Neuron (in vitro differentiated cells): Measurements from ENCODE around the gene DENND6A.
A peak's percentile ranks its signal among the peaks of the same experiment; 100 is the strongest.

ENCODE experiments used
- H2AFZ ChIP-seq: one replicate; pipeline ENCODE4 v1.6.1; 2013; ENCODE audit warnings: low read depth, mild to moderate bottlenecking, inconsistent platforms, low read length, moderate library complexity
- H3K27me3 ChIP-seq: one replicate; pipeline ENCODE4 v1.6.1; 2013; ENCODE audit warnings: low read length; ENCODE audit not compliant: insufficient read depth
- H3K36me3 ChIP-seq: one replicate; pipeline ENCODE4 v1.6.1; 2013; ENCODE audit warnings: low read length; ENCODE audit not compliant: insufficient read depth
- H3K4me1 ChIP-seq: one replicate; pipeline ENCODE4 v1.6.1; 2013; ENCODE audit warnings: low read length; ENCODE audit not compliant: insufficient read depth
- H3K4me3 ChIP-seq: 2 replicates; pipeline ENCODE4 v1.5.1; 2013; ENCODE audit warnings: mild to moderate bottlenecking, low read length, moderate library complexity
- H3K9me3 ChIP-seq: one replicate; pipeline ENCODE4 v1.6.1; 2013; ENCODE audit warnings: low read length

The DENND6A gene

DNA sequence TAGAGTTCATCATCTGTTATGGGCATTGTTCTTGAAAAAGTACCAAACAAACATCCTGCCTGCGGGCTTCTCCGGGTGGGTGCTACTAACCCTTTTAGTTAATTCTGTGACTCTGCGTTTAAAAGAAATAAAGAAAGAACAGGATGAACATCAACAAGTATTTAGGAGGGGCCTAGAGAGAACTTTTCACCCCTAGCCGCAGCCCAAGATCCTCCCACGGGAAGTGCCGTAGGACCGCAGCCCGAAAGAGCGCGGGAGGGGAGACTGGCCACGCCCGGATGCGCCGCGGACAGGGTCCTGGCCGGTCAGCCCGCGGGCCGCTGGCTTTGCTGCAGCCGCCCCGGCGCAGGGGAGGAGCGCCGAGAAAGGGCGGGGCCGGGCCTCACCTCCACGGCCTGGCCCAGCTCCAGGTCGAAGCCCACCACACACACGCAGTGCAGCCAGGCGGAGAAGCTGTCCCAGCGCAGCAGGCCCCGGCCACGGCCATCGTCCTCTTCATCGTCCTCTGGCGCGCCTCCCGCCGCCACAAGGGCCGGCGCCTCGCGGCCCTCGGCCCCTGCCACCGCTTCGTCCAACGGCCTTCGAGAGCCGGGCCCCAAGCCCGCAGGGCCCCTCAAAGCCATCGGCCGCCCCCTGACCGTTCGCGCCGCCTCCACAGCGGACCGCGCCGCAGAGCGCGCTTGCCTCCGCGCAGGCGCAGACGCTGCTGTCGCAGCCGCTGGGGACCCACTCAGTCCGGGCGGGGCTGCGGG is at the start of gene DENND6A:
Gene DENND6A (minus strand): TSS at position 682 of the 752 bp plus-strand sequence. CDS start 59 bp downstream, at position 623.
- H3K27me3 ChIP-seq, result no peaks in the 10 kb centered on the region
- H3K9me3 ChIP-seq, result no peaks in the 10 kb centered on the region
- no peaks in the 10 kb centered on the region for H3K36me3 ChIP-seq
- H3K4me1 ChIP-seq, result peaks cover 10% of the 10 kb centered on the region
- peak within 1 kb of the TSS; percentile 87 for H2AFZ ChIP-seq
- H3K4me3 ChIP-seq, result peak within 1 kb of the TSS; percentile 76

DNA sequence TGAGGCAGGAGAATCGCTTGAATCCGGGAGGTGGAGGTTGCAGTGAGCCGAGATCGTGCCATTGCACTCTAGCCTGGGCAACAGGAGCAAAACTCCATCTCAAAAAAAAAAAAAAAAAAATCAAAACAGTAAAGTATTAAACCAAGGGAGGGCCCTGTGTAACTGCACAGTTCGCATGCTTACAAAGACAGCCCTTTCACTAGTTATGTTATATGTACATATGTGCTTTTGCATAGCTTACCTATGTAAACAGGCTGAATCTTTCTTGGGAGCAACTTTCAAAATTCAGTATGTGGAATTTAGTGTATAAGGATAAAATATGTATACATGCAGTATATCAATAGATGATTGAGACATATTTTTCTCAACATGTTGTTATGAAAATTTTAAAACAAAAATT is 47.1 kb upstream of the DENND6A start:
- H3K27me3 ChIP-seq, result no peaks in the 10 kb centered on the region
- no peaks in the 10 kb centered on the region for H3K36me3 ChIP-seq
- peaks cover 6% of the 10 kb centered on the region for H3K4me1 ChIP-seq
- H2AFZ ChIP-seq, result no peak overlapping the region
- H3K9me3 ChIP-seq, result no peaks in the 10 kb centered on the region
- H3K4me3 ChIP-seq, result no peak overlapping the region

GRCh38 chr3:57738391-57738790 is 45.5 kb upstream of the DENND6A start:
- Histone ChIP-seq H3K4me3 (no peak overlapping the region), H3K36me3 (no peaks in the 10 kb centered on the region), H3K9me3 (no peaks in the 10 kb centered on the region), H3K27me3 (no peaks in the 10 kb centered on the region), H2AFZ (no peak overlapping the region), H3K4me1 (peaks cover 6% of the 10 kb centered on the region)

DNA sequence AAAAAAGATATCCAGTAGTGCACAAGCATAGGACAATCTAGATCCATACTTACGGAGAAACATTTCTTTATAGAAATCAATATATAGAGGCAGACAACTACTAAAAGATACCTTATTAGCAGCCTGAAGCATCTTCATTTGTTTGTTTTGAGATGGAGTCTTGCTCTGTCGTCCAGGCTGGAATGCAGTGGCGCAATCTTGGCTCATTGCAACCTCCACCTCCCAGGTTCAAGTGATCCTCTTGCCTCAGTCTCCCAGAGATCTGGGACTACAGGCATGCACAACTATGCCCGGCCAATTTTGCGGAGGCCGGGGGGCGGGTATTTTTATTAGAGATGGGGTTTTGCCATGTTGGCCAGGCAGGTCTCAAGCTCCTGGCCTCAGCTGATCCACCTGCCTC is 45.0 kb upstream of the DENND6A start:
- no peak overlapping the region for H3K4me3 ChIP-seq
- H3K9me3 ChIP-seq, result no peaks in the 10 kb centered on the region

DNA sequence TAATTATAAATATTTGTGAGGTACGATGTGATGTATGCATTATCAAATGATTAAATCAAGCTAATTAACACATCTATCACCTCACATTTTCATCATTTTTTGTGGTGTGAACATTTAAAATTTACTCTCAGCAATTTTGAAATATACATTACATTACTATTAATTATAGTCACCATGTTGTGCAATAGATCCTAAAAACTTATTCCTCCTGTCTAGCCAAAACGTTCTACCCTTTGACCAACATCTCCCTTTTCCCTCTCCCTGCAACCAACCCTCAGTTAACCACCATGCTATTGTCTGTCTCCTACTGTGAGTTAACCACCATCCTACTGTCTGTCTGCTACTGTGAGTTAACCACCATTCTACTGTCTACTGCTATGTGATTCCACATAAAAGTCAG is 42.5 kb upstream of the DENND6A start:
- Histone ChIP-seq H3K4me1 (peaks cover 6% of the 10 kb centered on the region), H3K36me3 (no peaks in the 10 kb centered on the region), H2AFZ (no peak overlapping the region), H3K9me3 (no peaks in the 10 kb centered on the region), H3K4me3 (no peak overlapping the region), H3K27me3 (no peaks in the 10 kb centered on the region)

More for the DNA sequence above, 45.0 kb upstream of the DENND6A start:
- no peak overlapping the region for H2AFZ ChIP-seq
- no peaks in the 10 kb centered on the region for H3K27me3 ChIP-seq
- H3K36me3 ChIP-seq, result no peaks in the 10 kb centered on the region
- peaks cover 6% of the 10 kb centered on the region for H3K4me1 ChIP-seq

DNA sequence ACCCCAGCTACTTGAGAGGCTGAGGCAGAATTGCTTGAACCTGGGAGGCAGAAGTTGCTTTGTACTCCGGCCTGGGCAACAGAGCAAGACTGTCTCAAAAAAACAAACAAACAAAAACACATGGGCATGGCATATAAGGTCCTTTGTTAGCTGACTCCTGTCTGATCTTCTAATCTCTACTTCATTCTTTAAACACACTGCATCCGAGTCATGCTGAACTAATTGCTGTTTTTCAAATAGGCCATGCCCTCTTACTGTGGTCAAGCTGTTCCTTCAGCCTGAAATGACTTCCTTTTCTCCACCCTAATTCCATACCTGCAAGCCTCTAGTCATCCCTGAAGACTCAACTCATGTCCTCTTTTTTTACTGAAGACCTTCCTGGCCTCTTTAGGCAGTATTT is 40.9 kb upstream of the DENND6A start:
- H3K27me3 ChIP-seq, result no peaks in the 10 kb centered on the region
- no peaks in the 10 kb centered on the region for H3K36me3 ChIP-seq
- H3K9me3 ChIP-seq, result no peaks in the 10 kb centered on the region

GRCh38 chr3:57731311-57731710 is 38.4 kb upstream of the DENND6A start:
- Histone ChIP-seq H2AFZ (no peak overlapping the region), H3K9me3 (no peaks in the 10 kb centered on the region), H3K4me3 (no peak overlapping the region), H3K27me3 (no peaks in the 10 kb centered on the region), H3K36me3 (no peaks in the 10 kb centered on the region), H3K4me1 (peaks cover 6% of the 10 kb centered on the region)

More for the DNA sequence above, 40.9 kb upstream of the DENND6A start:
- Histone ChIP-seq H2AFZ (no peak overlapping the region), H3K4me1 (peaks cover 6% of the 10 kb centered on the region), H3K4me3 (no peak overlapping the region)

DNA sequence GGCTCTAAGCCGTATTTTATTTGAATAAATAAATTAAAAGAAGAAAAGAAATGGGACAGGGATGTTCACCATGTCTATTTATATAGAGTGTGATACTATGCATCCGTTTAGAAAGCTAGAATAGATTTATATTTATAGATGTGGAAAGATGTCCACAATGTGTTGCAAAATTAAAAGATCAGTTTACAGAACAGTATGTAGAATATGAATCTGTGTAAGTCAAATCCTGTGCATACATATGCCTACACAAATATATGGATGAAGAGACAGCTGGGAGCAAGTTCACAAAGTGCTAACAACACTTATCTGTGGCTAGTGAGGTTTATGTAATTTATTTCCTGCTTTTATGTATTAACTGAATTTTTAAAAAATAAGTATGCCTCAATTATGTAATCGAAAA is 37.8 kb upstream of the DENND6A start:
- H3K36me3 ChIP-seq, result no peaks in the 10 kb centered on the region
- H3K9me3 ChIP-seq, result no peaks in the 10 kb centered on the region
- no peak overlapping the region for H2AFZ ChIP-seq
- no peak overlapping the region for H3K4me3 ChIP-seq
- peaks cover 3% of the 10 kb centered on the region for H3K4me1 ChIP-seq
- no peaks in the 10 kb centered on the region for H3K27me3 ChIP-seq

- H3K9me3 ChIP-seq, result no peaks in the 10 kb centered on the region
- no peaks in the 10 kb centered on the region for H3K4me1 ChIP-seq
- no peak overlapping the region for H2AFZ ChIP-seq
- H3K36me3 ChIP-seq, result no peaks in the 10 kb centered on the region
- no peaks in the 10 kb centered on the region for H3K27me3 ChIP-seq
- H3K4me3 ChIP-seq, result no peak overlapping the region
Measured at GRCh38 chr3:57729334-57730045, 36.6 kb upstream of the DENND6A start.

GRCh38 chr3:57727106-57727505 is 34.2 kb upstream of the DENND6A start:
- Histone ChIP-seq H3K4me1 (no peaks in the 10 kb centered on the region), H3K4me3 (no peak overlapping the region), H3K36me3 (no peaks in the 10 kb centered on the region), H3K27me3 (no peaks in the 10 kb centered on the region), H3K9me3 (no peaks in the 10 kb centered on the region), H2AFZ (no peak overlapping the region)

GRCh38 chr3:57726397-57726796 is 33.5 kb upstream of the DENND6A start:
- Histone ChIP-seq H3K27me3 (no peaks in the 10 kb centered on the region), H2AFZ (no peak overlapping the region), H3K36me3 (no peaks in the 10 kb centered on the region), H3K9me3 (no peaks in the 10 kb centered on the region), H3K4me3 (no peak overlapping the region), H3K4me1 (no peaks in the 10 kb centered on the region)

- Histone ChIP-seq H3K36me3 (no peaks in the 10 kb centered on the region), H3K4me3 (no peak overlapping the region), H3K27me3 (peaks cover 2% of the 10 kb centered on the region), H2AFZ (no peak overlapping the region), H3K9me3 (no peaks in the 10 kb centered on the region), H3K4me1 (no peaks in the 10 kb centered on the region)
Measured at GRCh38 chr3:57718118-57718517, 25.2 kb upstream of the DENND6A start.

DNA sequence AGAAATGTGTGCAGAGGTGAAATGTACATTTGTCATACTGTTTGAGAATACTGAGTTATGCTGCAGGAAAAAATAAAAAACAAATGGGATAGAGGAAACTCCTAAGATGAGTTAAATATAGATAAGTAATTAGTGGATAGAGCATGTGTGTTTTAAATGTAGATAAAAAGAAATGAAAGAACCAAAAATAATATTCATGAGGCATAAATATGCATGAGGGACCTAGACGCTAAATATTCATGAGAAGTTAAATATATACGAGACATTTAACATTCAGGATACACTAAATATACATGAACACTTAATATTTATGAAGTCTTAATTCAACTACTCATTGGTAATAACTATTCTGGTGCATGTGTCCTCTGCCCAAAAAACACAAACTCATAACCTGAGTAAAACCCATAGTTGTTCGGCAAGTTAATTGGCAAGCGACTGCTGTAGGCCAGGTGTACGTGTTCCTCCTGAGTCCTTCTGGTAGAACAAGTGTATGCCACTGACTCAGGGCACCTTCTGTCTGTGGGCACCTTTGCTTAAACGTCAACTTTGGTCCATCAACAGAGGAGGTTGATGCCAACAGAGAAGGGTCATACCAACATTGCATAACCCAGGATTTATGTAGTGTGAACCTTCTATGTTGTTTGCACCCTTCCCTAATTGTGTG is 24.5 kb upstream of the DENND6A start:
- no peaks in the 10 kb centered on the region for H3K4me1 ChIP-seq
- H3K27me3 ChIP-seq, result peaks cover 2% of the 10 kb centered on the region
- no peaks in the 10 kb centered on the region for H3K9me3 ChIP-seq
- H3K36me3 ChIP-seq, result no peaks in the 10 kb centered on the region
- H3K4me3 ChIP-seq, result no peak overlapping the region
- H2AFZ ChIP-seq, result no peak overlapping the region
